Measurements from ENCODE around the gene RYR1. TPM values are rescaled to one million over a fixed set of nuclear protein-coding genes. Genes with fewer than 3 reads are reported as not detected.
A peak's percentile ranks its signal among the peaks of the same experiment; 100 is the strongest.

The RYR1 gene
- polyA plus RNA-seq, 3 donors: 0.76 to 2.1 (median 2.1) TPM

DNA sequence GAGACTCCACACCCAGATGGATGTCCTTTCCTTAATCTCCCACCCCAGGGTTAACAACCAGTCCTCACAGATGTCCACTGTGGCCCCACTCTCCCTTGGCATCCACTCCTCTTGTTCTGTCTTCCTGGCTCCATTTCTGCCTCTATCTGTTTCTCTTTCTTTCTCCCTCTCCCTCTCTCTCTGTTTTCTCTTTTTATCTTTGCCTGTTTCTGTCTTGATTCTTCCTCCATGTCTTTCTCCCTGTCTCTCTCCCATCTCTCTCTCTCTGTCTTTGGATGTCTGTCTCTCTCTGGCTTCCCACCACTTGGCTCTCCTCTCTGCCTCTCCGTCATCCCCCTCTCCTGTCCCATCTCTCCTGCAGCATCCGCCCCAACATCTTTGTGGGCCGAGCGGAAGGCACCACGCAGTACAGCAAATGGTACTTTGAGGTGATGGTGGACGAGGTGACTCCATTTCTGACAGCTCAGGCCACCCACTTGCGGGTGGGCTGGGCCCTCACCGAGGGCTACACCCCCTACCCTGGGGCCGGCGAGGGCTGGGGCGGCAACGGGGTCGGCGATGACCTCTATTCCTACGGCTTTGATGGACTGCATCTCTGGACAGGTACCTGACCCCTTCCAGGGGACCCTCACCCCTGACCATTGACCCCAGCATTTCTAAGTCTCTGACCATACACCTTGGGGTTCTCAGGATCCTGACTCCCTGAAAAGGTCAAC is 24.4 kb downstream of the RYR1 start:
- no peaks in the 10 kb centered on the region for H3K4me1 Mint-ChIP-seq

GRCh38 chr19:38458991-38459390 is 25.5 kb downstream of the RYR1 start:
- no peaks in the 10 kb centered on the region for H3K36me3 ChIP-seq (replicated peaks in 1 of 2; ENCODE audit: control insufficient read depth in 1 of 2, insufficient read depth in 2 of 2, low read length in 2 of 2)
- H3K4me2 ChIP-seq (replicated peaks; ENCODE audit: extremely low read depth, low read length, poor library complexity, severe bottlenecking): no peak overlapping the region
- H3K27me3 ChIP-seq (ENCODE audit: control insufficient read depth in 2 of 2, insufficient read depth in 2 of 2, low read length in 2 of 2): no peaks in the 10 kb centered on the region
- peak overlapping the region in 1 of 7 donors; percentile 10 for H3K27ac Mint-ChIP-seq
- peaks cover 0 to 5% (median 2%) of the 10 kb centered on the region in 7 donors for H3K9me3 Mint-ChIP-seq
- H3K9me3 ChIP-seq (replicated peaks in 1 of 2; ENCODE audit: control insufficient read depth in 1 of 2, insufficient read depth in 1 of 2, low read length in 2 of 2): no peaks in the 10 kb centered on the region
- WGBS (ENCODE audit: insufficient coverage): 85% methylated on average over 11 of the region's 13 CpGs
- H3K27ac ChIP-seq (ENCODE audit: low read depth in 1 of 2, low read length in 2 of 2): no peak overlapping the region
- H2AFZ ChIP-seq (ENCODE audit: insufficient read depth, low read depth, low read length, poor library complexity, severe bottlenecking): no peak overlapping the region
- no peaks in the 10 kb centered on the region for H3K79me2 ChIP-seq (ENCODE audit: insufficient read depth, low read length)
- H3K4me3 Mint-ChIP-seq: no peak overlapping the region
- H3K4me3 ChIP-seq (replicated peaks in 1 of 3; ENCODE audit: low read depth in 2 of 3, low read length in 3 of 3): no peak overlapping the region
- no peak for DNase-seq
- H3K27me3 Mint-ChIP-seq (ENCODE audit: low read depth in 3 of 3): peaks cover 1 to 9% (median 2%) of the 10 kb centered on the region in 3 donors
- H3K4me1 ChIP-seq (ENCODE audit: control insufficient read depth in 1 of 2, insufficient read depth in 2 of 2, low read length in 2 of 2): no peaks in the 10 kb centered on the region
- no peaks in the 10 kb centered on the region for H4K20me1 ChIP-seq (ENCODE audit: insufficient read depth, low read length)
- no peaks in the 10 kb centered on the region for H3K4me1 Mint-ChIP-seq
- TF ChIP-seq, protein P1, sequence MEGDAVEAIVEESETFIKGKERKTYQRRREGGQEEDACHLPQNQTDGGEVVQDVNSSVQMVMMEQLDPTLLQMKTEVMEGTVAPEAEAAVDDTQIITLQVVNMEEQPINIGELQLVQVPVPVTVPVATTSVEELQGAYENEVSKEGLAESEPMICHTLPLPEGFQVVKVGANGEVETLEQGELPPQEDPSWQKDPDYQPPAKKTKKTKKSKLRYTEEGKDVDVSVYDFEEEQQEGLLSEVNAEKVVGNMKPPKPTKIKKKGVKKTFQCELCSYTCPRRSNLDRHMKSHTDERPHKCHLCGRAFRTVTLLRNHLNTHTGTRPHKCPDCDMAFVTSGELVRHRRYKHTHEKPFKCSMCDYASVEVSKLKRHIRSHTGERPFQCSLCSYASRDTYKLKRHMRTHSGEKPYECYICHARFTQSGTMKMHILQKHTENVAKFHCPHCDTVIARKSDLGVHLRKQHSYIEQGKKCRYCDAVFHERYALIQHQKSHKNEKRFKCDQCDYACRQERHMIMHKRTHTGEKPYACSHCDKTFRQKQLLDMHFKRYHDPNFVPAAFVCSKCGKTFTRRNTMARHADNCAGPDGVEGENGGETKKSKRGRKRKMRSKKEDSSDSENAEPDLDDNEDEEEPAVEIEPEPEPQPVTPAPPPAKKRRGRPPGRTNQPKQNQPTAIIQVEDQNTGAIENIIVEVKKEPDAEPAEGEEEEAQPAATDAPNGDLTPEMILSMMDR (IDR thresholded peaks at IDR 0.05): no peak
- H3K36me3 Mint-ChIP-seq: no peaks in the 10 kb centered on the region
- intact Hi-C loops (cut with micrococcal nuclease): no loop called here
- H3K9ac ChIP-seq (ENCODE audit: insufficient read depth, low read length, poor library complexity, severe bottlenecking): no peak overlapping the region

More for the DNA sequence above, 24.4 kb downstream of the RYR1 start:
- TF ChIP-seq, protein P1 (IDR thresholded peaks at IDR 0.05): no peak
- Histone ChIP-seq H3K4me3 (replicated peaks in 1 of 3; ENCODE audit: low read depth in 2 of 3, low read length in 3 of 3) (no peak overlapping the region), H3K27me3 (ENCODE audit: control insufficient read depth in 2 of 2, insufficient read depth in 2 of 2, low read length in 2 of 2) (no peaks in the 10 kb centered on the region), H4K20me1 (ENCODE audit: insufficient read depth, low read length) (no peaks in the 10 kb centered on the region), H3K36me3 (replicated peaks in 1 of 2; ENCODE audit: control insufficient read depth in 1 of 2, insufficient read depth in 2 of 2, low read length in 2 of 2) (no peaks in the 10 kb centered on the region), H3K4me1 (ENCODE audit: control insufficient read depth in 1 of 2, insufficient read depth in 2 of 2, low read length in 2 of 2) (no peaks in the 10 kb centered on the region), H3K9ac (ENCODE audit: insufficient read depth, low read length, poor library complexity, severe bottlenecking) (no peak overlapping the region), H3K4me2 (replicated peaks; ENCODE audit: extremely low read depth, low read length, poor library complexity, severe bottlenecking) (no peak overlapping the region), H3K27ac (ENCODE audit: low read depth in 1 of 2, low read length in 2 of 2) (no peak overlapping the region), H3K9me3 (replicated peaks in 1 of 2; ENCODE audit: control insufficient read depth in 1 of 2, insufficient read depth in 1 of 2, low read length in 2 of 2) (no peaks in the 10 kb centered on the region), H3K79me2 (ENCODE audit: insufficient read depth, low read length) (no peaks in the 10 kb centered on the region), H2AFZ (ENCODE audit: insufficient read depth, low read depth, low read length, poor library complexity, severe bottlenecking) (no peak overlapping the region)
- peaks cover 0 to 5% (median 2%) of the 10 kb centered on the region in 7 donors for H3K9me3 Mint-ChIP-seq
- peaks cover 1 to 9% (median 2%) of the 10 kb centered on the region in 3 donors for H3K27me3 Mint-ChIP-seq (ENCODE audit: low read depth in 3 of 3)
- WGBS (ENCODE audit: insufficient coverage): 98% methylated on average over 11 of the region's 15 CpGs
- no peaks in the 10 kb centered on the region for H3K36me3 Mint-ChIP-seq
- no peak for DNase-seq
- intact Hi-C loops (cut with micrococcal nuclease): no loop called here
- H3K27ac Mint-ChIP-seq: no peak overlapping the region
- H3K4me3 Mint-ChIP-seq: no peak overlapping the region
